Esophagus squamous epithelium (tissue), 5 donors: Measurements from ENCODE around the gene RALGAPB. TPM values are rescaled to one million over a fixed set of nuclear protein-coding genes. Genes with fewer than 3 reads are reported as not detected.

Experiments used
- DNase-seq: peaks from one replicate; lab custom pipeline; 2025; lab: John Stamatoyannopoulos, UW
- H3K27ac ChIP-seq, 4 donors: fragments of 200-600 bp; sonication (generic); one replicate each; pipeline ENCODE4 v1.5.1; 2016 to 2019; ENCODE audit warnings: mild to moderate bottlenecking in 1 of 4
- H3K27me3 ChIP-seq, 4 donors: fragments of 200-600 bp; sonication (generic); 1 replicate in 3 of 4; 2 replicates in 1 of 4; pipeline versions ENCODE4 v1.5.1 to v1.6.0; 2017 to 2021; ENCODE audit warnings: antibody characterized with exemption in 1 of 4
- H3K36me3 ChIP-seq, 3 donors: fragments of 200-600 bp; sonication (generic); one replicate each; pipeline ENCODE4 v1.5.1; 2016 to 2019
- H3K4me1 ChIP-seq, 3 donors: fragments of 200-600 bp; sonication (generic); one replicate each; pipeline ENCODE4 v1.5.1; 2017 to 2019
- H3K4me3 ChIP-seq, 4 donors: fragments of 200-600 bp; sonication (generic); 1 replicate in 3 of 4; 2 replicates in 1 of 4; pipeline ENCODE4 v1.5.1; 2016 to 2019; ENCODE audit warnings: mild to moderate bottlenecking in 2 of 4, moderate library complexity in 1 of 4
- H3K9me3 ChIP-seq, 3 donors: fragments of 200-600 bp; sonication (generic); one replicate each; pipeline ENCODE4 v1.5.1; 2016 to 2019
- CTCF ChIP-seq, 6 experiments: fragments of 450-650 bp in 4 of 6; fragments of 200-600 bp in 2 of 6; sonication (generic) in 2 of 6; IDR thresholded peaks; one replicate each; pipeline ENCODE4 v1.5.1; 2016 to 2019; ENCODE audit warnings: antibody characterized with exemption in 6 of 6, mild to moderate bottlenecking in 4 of 6, moderate library complexity in 4 of 6
- POLR2A ChIP-seq, 4 donors: fragments of 450-650 bp; IDR thresholded peaks; one replicate each; pipeline ENCODE4 v1.6.1; 2017; ENCODE audit warnings: antibody characterized with exemption in 4 of 4, mild to moderate bottlenecking in 4 of 4, moderate library complexity in 3 of 4
- WGBS, 2 donors: methylation state at CpG; one replicate each; pipeline ENCODE4 v1.1.5; 2018; 5-methylcytosine and 5-hydroxymethylcytosine counted together
- intact Hi-C: fragments of 100-400 bp; cut with DNase I; formaldehyde crosslinking; loops from one replicate; pipeline ENCODE4 v1.15.0; 2022
- total RNA-seq, 4 donors: library from RNA; depleted of rRNA; stranded (reverse); fragments of >200 nt; gene quantifications; one replicate each; pipeline ENCODE4 v1.1.0, GENCODE V29; 2016
- donor health status: DM: yes; HTN: yes; CAD: no.

The RALGAPB gene
- total RNA-seq, 4 donors from 2014 or later = 17.4 to 38.5 (median 26.9) TPM

GRCh38 chr20:38581013-38581412 is 108.4 kb downstream of the RALGAPB start, which contains the start of gene ADIG:
Gene ADIG, plus strand, starts transcription at chr20:38581197. Its CDS starts 54 bp downstream, at chr20:38581251.
- no peak for DNase-seq
- H3K27ac ChIP-seq = no peak within 1 kb of the TSS

GRCh38 chr20:38581830-38582358 is 109.3 kb downstream of the RALGAPB start:
- DNase-seq = no peak
- Histone ChIP-seq H3K9me3 (no peaks in the 10 kb centered on the region), H3K4me3 (no peak overlapping the region), H3K4me1 (peaks cover 0 to 8% (median 0%) of the 10 kb centered on the region in 3 donors), H3K36me3 (peaks cover 0 to 10% (median 0%) of the 10 kb centered on the region in 3 donors), H3K27me3 (peaks cover 0 to 28% (median 0%) of the 10 kb centered on the region in 4 donors), H3K27ac (no peak overlapping the region)
- TF ChIP-seq POLR2A (IDR thresholded peaks at IDR 0.05) (no peak), CTCF (IDR thresholded peaks at IDR 0.05) (no peak)
- 69 to 76% methylated on average over 3 of the region's 4 CpGs for WGBS, 2 donors
- intact Hi-C loops = no loop called here

More at GRCh38 chr20:38581013-38581412, 108.4 kb downstream of the RALGAPB start, which contains the start of gene ADIG:
- H3K36me3 ChIP-seq = peaks cover 0 to 18% (median 3%) of the 10 kb centered on the region in 3 donors
- TF ChIP-seq CTCF (IDR thresholded peaks at IDR 0.05) (peak in 1 of 6 experiments; percentile 4), POLR2A (IDR thresholded peaks at IDR 0.05) (no peak)
- no peak within 1 kb of the TSS for H3K4me3 ChIP-seq
- WGBS, 2 donors = 49 to 80% methylated on average over 1 to 4 of the region's 5 CpGs
- no peaks in the 10 kb centered on the region for H3K9me3 ChIP-seq
- intact Hi-C loops = no loop called here
- H3K27me3 ChIP-seq = peaks cover 0 to 24% (median 0%) of the 10 kb centered on the region in 4 donors
- H3K4me1 ChIP-seq = peaks cover 0 to 8% (median 0%) of the 10 kb centered on the region in 3 donors

GRCh38 chr20:38583306-38583705 is 110.7 kb downstream of the RALGAPB start:
- no peaks in the 10 kb centered on the region for H3K9me3 ChIP-seq
- no peak for DNase-seq
- intact Hi-C loops = no loop called here
- H3K27me3 ChIP-seq = peaks cover 0 to 35% (median 0%) of the 10 kb centered on the region in 4 donors
- no peak overlapping the region for H3K4me3 ChIP-seq
- H3K36me3 ChIP-seq = no peaks in the 10 kb centered on the region
- peaks cover 0 to 8% (median 0%) of the 10 kb centered on the region in 3 donors for H3K4me1 ChIP-seq
- H3K27ac ChIP-seq = no peak overlapping the region
- TF ChIP-seq CTCF (IDR thresholded peaks at IDR 0.05) = no peak
- TF ChIP-seq POLR2A (IDR thresholded peaks at IDR 0.05) = no peak
- 80% methylated on average over 2 of the region's 4 CpGs; no CpG with 5 or more reads in 1 of the 2 donors for WGBS, 2 donors

- Histone ChIP-seq H3K27ac (no peak overlapping the region), H3K36me3 (no peaks in the 10 kb centered on the region), H3K9me3 (no peaks in the 10 kb centered on the region), H3K27me3 (peaks cover 0 to 44% (median 0%) of the 10 kb centered on the region in 4 donors), H3K4me3 (no peak overlapping the region), H3K4me1 (peaks cover 0 to 8% (median 0%) of the 10 kb centered on the region in 3 donors)
- no peak for DNase-seq
- intact Hi-C loops = no loop called here
- TF ChIP-seq POLR2A (IDR thresholded peaks at IDR 0.05) (no peak), CTCF (IDR thresholded peaks at IDR 0.05) (no peak)
- 45 to 52% methylated on average over 7 of the region's 7 CpGs for WGBS, 2 donors
Measured at GRCh38 chr20:38584099-38584763, 111.6 kb downstream of the RALGAPB start.
